ENCODE data around the gene PNMA8B. TPM values are rescaled to one million over a fixed set of nuclear protein-coding genes. Genes with fewer than 3 reads are reported as not detected.

The PNMA8B gene
- total RNA-seq, 1 donor from 2014 or later: 2.1 TPM

DNA sequence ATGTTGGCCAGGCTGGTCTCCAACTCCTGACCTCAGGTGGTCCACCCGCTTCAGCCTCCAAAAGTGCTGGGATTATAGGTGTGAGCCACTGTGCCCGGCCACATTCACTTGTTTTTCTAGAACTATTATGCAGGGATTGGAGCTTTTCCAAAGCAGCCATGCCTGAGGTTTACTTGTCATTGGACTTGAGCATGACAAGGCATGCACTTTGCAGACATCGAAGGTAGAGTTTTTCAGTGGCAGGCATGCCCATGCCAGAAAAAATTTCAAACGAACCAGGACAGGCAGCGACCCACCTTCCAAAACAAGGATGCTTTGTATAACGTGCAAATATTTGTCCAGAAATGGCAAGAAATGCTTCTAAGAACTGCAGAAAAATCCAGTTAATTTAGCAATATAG lies 42.0 kb downstream of the PNMA8B start:
- no peak for DNase-seq (ENCODE audit: low read depth)
- no peaks in the 10 kb centered on the region for H3K27me3 ChIP-seq (ENCODE audit: control insufficient read depth, insufficient read depth, low read length)
- H3K36me3 ChIP-seq (ENCODE audit: control insufficient read depth, insufficient read depth, low read length): no peaks in the 10 kb centered on the region
- TF ChIP-seq, protein P1, sequence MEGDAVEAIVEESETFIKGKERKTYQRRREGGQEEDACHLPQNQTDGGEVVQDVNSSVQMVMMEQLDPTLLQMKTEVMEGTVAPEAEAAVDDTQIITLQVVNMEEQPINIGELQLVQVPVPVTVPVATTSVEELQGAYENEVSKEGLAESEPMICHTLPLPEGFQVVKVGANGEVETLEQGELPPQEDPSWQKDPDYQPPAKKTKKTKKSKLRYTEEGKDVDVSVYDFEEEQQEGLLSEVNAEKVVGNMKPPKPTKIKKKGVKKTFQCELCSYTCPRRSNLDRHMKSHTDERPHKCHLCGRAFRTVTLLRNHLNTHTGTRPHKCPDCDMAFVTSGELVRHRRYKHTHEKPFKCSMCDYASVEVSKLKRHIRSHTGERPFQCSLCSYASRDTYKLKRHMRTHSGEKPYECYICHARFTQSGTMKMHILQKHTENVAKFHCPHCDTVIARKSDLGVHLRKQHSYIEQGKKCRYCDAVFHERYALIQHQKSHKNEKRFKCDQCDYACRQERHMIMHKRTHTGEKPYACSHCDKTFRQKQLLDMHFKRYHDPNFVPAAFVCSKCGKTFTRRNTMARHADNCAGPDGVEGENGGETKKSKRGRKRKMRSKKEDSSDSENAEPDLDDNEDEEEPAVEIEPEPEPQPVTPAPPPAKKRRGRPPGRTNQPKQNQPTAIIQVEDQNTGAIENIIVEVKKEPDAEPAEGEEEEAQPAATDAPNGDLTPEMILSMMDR (IDR thresholded peaks at IDR 0.05; ENCODE audit: insufficient read depth, low read length, poor library complexity, severe bottlenecking): no peak
- H3K4me3 ChIP-seq (ENCODE audit: low read depth, low read length): no peak overlapping the region

DNA sequence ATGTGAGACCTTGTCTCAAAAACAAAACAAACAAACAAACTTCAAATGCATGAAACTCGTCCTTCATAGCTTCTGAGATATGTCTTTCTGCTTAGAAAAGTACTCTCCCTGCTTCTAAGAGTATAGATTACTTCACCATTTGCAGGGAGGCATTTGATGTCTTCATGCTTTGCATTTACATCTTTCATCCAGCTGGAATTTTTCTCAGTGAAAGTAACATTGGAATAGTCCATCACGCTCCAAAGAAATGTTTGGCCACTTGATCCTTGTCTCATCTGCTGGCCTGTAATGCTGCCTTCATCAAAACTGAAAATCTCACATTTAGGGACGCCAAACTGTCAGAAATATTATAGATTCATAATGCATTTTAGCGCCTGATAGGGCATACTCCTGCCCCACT lies 43.5 kb downstream of the PNMA8B start:
- TF ChIP-seq, protein P1 (IDR thresholded peaks at IDR 0.05; ENCODE audit: insufficient read depth, low read length, poor library complexity, severe bottlenecking): no peak
- H3K27me3 ChIP-seq (ENCODE audit: control insufficient read depth, insufficient read depth, low read length): no peaks in the 10 kb centered on the region
- H3K36me3 ChIP-seq (ENCODE audit: control insufficient read depth, insufficient read depth, low read length): no peaks in the 10 kb centered on the region
- no peak for DNase-seq (ENCODE audit: low read depth)
- no peak overlapping the region for H3K4me3 ChIP-seq (ENCODE audit: low read depth, low read length)

DNA sequence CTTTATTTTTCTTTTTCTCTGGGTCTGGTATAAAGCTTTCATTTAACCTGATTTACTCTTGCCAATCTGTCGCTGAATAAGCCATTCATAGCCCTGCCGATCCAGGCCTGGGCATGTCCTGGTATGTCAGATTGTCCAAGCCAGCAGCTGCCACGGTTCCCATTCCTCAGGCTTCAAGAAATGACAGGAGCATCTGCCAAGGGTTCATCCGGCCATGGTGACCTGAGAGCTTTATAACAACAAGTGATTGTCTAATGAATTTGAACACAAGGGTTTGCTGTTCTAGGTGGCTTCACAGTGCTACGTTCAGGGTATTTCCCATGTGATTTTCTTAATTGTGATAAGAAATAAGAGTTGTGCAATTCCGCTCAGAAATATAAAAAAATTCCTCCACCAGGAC lies 44.3 kb downstream of the PNMA8B start:
- no peak for DNase-seq (ENCODE audit: low read depth)
- TF ChIP-seq, protein P1 (IDR thresholded peaks at IDR 0.05; ENCODE audit: insufficient read depth, low read length, poor library complexity, severe bottlenecking): no peak
- no peaks in the 10 kb centered on the region for H3K27me3 ChIP-seq (ENCODE audit: control insufficient read depth, insufficient read depth, low read length)
- H3K4me3 ChIP-seq (ENCODE audit: low read depth, low read length): no peak overlapping the region
- H3K36me3 ChIP-seq (ENCODE audit: control insufficient read depth, insufficient read depth, low read length): no peaks in the 10 kb centered on the region

DNA sequence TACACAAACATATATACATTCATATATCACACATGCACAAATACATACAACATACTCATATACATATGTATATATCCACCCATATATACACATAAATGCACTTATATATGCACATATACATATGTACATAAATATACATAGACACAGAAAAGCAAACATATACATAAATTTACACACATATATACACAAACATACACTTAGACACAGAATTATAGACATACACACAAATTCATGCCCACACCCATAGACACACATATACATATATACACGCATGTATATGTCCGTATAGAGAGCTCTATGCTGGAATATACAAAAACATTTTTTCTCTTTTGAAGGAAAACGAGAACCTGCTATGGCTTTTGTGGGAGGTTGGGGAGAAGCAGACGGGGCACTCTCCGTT lies 44.9 kb downstream of the PNMA8B start:
- no peak for DNase-seq (ENCODE audit: low read depth)
- no peak overlapping the region for H3K4me3 ChIP-seq (ENCODE audit: low read depth, low read length)
- TF ChIP-seq, protein P1 (IDR thresholded peaks at IDR 0.05; ENCODE audit: insufficient read depth, low read length, poor library complexity, severe bottlenecking): no peak
- no peaks in the 10 kb centered on the region for H3K27me3 ChIP-seq (ENCODE audit: control insufficient read depth, insufficient read depth, low read length)
- no peaks in the 10 kb centered on the region for H3K36me3 ChIP-seq (ENCODE audit: control insufficient read depth, insufficient read depth, low read length)

DNA sequence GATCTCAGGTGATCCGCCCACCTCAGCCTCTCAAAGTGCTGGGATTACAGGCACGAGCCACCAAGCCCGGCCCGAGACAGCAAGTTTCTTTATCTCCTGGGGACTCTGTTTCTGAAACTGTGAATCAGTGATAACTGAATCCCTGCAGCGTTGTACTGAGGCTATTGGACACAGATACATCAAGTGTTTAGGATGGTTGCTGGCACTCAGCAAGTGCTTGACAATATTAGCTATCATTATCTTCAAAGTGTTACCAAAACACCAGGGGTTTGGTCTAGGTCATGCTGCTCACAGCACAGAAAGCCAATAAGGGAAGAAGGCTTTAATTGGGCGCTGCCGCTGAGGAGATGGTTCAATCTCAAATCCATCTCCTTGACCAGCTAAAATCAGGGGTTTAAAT lies 46.4 kb downstream of the PNMA8B start:
- no peak for DNase-seq (ENCODE audit: low read depth)
- TF ChIP-seq, protein P1 (IDR thresholded peaks at IDR 0.05; ENCODE audit: insufficient read depth, low read length, poor library complexity, severe bottlenecking): no peak
- no peaks in the 10 kb centered on the region for H3K27me3 ChIP-seq (ENCODE audit: control insufficient read depth, insufficient read depth, low read length)
- no peaks in the 10 kb centered on the region for H3K36me3 ChIP-seq (ENCODE audit: control insufficient read depth, insufficient read depth, low read length)
- no peak overlapping the region for H3K4me3 ChIP-seq (ENCODE audit: low read depth, low read length)

DNA sequence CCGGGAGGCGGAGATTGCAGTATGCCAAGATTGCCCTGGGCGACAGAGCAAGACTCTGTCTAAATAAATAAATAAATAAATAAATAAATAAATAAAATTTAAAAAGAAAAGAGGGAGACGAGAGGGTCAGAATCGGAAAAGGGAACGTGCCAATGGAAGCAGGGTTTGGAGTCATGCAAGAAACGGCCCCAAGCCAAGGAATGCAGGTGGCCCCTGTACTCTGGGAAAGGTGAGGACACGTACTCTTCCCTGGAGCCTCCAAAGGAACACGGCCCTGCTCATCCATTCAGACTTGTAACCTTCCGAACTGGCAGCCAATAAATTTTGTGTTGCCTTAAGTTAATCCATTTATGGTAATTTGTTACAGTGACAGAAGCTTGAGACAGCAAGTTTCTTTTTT lies 47.1 kb downstream of the PNMA8B start:
- TF ChIP-seq, protein P1 (IDR thresholded peaks at IDR 0.05; ENCODE audit: insufficient read depth, low read length, poor library complexity, severe bottlenecking): no peak
- H3K4me3 ChIP-seq (ENCODE audit: low read depth, low read length): no peak overlapping the region
- no peaks in the 10 kb centered on the region for H3K36me3 ChIP-seq (ENCODE audit: control insufficient read depth, insufficient read depth, low read length)
- no peaks in the 10 kb centered on the region for H3K27me3 ChIP-seq (ENCODE audit: control insufficient read depth, insufficient read depth, low read length)
- no peak for DNase-seq (ENCODE audit: low read depth)

Measured in kidney epithelial cell (primary cell).